GM18517 (cell line): ENCODE measurements around the gene MMS19.
"Not testable (repeated sequence)": the region's sequence is repeated elsewhere in the genome, so short reads cannot be mapped to it uniquely, and the experiment has no call there.

Source experiments
- ATAC-seq: cut with Tn5 transposase; IDR thresholded peaks from one replicate; pipeline ENCODE4 v1.9.1; 2021; ENCODE audit warnings: mild to moderate bottlenecking, moderate library complexity; ENCODE audit not compliant: unreplicated experiment

Gene MMS19

GRCh38 chr10:97498076-97498840 lies at the start of gene MMS19:
MMS19 (minus strand) TSS chr10:97498422; CDS start chr10:97498384, 38 bp downstream.
- peak; percentile 82 for ATAC-seq

GRCh38 chr10:97547962-97548361 lies 49.7 kb upstream of the MMS19 start:
- ATAC-seq, result no peak

DNA sequence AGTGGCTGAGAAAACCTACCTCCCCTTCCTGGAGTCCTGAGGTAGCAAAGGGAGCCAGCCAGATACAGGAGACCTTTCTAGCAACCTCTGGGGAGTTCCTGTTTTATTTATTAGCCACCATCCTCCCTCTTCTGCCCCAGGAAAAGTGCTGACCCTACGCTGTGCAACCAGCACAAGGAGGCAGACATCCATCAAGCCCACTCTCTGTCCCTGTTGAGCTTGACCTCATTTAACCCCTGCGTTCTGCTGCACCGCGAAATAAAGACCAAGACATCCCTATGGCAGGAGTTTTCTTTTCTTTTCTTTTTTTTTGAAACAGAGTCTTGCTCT lies 49.0 kb upstream of the MMS19 start:
- ATAC-seq, result no peak

DNA sequence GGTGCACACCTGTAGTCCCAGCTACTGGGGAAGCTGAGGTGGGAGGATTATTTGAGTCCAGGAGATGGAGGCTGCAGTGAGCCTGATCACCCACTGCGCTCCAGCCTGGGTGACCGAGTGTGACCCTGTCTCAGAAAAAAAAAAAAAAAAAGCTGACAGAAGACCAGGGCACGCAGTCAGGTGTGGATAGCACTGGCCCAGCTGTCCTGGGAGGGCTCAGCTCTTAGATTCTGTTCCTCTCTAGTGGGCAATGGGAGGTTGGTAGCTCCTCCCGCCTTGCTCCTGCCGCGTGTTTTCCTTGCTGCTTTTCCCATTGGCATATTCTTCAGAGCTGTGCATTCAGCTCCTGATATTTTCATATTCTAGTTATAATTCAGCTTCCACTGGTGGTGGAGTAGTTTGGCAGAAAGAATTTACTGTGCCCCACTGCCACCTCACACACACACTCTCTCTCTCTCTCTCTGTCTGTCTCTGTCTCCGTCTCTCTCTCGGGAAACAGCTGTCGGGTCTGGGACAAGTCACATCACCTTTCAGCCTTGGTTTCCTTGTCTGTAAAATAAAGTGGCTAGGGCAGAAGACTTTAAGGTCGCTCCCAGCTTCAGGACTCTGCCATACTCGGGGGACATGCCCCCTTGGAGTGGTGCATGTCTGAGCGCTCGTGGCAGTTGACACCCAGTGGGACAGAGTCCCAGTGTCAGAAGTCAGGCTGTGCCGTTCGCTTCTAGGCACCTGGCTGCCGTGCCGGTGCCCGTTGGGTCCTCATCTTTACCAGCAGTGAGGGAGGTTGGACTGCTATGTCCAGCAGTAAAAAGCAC lies 48.4 kb upstream of the MMS19 start:
- no peak for ATAC-seq

DNA sequence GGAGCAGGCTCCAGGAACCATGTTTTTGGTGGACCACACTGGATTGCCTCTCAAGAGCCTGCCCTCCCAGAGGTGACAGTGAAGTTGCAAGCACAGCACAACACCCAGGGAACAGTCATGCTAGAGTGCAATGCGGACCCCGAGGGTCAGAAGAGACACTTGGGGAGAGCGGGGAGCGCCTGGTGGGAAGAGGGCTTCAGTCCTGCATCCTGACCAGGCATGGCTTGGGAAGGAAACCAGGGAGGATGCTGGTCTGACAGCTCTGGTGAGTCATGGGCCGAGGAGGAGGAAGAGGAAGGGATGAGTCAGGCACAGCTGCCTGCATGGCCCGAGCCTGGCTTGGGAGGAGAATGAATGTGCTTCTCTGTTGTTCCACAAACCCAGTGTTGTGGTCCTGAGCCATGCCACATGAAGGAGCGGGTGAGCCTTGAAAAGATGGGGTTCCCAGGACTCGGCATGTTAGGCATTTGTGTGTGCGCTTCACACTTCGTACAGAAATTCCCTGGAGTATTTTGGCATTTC lies 44.9 kb upstream of the MMS19 start:
- ATAC-seq, result no peak

DNA sequence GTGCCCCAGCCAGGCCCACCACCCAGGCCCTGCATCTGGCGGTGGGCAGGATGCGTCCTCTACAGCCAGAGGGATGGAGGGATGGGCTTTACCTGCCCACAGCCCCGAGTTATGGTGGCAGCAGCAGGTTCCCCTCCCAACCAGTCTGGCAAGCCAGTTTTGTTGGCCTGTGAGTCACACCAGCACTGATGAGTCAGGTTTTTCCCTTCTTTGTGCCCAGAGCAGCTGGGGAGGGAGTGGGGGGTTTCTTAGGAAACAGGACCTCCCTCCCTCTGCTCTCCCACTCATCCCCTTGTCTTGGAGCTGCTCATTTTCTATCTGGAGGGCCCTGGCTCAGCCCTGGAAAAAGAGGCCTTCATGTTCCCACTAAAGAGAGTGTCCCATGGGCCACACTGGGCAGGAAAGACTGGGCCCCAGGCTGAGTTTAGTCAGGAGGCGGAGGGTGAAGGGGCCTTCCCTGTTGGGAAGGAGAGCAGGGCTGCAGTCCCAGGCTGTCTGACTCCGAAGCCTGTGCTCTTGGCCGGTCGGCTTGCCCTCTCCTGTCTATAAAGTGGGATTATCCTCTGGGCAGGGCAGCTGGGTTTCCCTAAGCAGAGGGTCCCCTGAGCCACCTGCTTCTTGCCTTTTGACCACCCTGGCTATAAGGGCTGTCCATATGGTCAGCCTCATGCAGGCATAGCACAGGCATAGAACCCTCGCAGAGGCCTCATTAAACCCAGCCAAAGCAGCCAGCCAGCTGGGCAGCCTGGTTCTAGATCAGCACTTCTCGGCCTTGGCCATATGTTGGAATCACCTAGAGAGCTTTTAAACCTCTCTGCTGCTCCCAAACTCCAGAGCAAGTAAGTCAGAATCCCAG lies 44.2 kb upstream of the MMS19 start:
- no peak for ATAC-seq

DNA sequence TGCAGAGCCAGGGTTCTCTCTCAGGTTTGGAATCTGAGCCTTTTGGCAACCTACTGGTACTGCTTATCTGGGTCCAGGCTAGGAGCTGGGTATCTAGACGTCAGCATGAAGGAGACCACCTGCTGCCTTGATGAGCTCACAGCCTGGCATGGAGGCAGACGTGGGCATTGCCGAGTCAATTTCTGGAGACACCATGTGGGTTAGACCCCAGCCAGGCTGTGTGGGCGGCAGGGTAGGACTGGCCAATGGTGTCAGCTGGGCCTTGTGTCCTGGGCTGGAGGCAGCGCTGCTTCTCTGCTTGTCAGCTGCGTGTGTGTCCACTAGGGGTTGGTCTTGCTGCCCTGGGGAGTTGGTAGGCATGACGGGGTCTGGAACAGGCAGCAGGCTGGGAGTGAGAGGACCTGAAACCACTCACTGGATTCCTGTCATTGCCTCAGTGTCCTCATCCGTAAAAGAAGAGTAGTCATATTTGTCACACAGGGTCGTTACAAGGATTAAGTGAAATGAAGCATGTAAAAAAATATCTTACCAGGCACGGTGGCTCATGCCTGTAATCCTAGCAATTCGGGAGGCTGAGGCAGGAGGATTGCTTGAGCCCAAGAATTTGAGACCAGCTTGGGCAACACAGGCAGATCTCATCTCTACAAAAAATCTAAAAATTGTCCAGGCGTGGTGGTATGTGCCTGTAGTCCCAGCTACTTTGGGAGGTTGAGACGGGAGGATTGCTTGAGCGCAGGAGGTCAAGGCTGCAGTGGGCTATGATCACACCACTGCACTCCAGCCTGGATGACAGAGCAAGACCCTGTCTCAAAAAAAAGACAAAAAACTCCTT lies 42.7 kb upstream of the MMS19 start:
- ATAC-seq, result no peak

DNA sequence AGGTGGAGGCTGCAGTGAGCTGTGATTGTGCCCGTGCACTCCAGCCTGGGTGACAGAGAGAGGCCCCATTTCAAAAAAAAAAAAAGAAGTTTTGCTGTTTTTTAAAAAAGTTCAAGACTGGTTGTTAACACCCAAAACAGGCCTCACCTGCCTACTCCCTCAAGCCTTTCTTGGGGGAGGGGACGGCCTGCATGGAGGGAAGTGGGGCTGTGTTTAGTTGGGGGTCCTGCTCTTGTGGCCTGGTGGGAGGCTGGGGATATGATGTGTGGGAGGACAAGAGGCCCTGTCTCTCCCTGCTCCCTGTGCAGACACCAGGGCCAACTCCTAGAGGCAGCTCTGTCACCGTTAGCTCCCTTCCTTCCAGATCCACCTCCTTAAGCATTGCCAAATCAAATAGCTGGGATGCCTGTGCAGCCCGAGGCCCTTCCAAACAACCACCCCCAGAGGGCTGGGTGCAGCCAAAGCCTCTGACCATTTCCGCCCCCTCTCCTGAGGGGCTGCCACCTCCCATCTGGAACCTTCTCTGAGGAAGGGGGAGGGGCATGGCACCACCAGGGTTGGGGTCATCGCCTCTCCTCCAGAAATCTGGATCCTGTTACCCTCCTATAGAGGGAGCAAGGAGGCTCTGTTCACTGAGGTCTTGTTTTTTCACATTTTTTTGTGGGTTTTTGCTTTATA lies 41.4 kb upstream of the MMS19 start:
- no peak for ATAC-seq

DNA sequence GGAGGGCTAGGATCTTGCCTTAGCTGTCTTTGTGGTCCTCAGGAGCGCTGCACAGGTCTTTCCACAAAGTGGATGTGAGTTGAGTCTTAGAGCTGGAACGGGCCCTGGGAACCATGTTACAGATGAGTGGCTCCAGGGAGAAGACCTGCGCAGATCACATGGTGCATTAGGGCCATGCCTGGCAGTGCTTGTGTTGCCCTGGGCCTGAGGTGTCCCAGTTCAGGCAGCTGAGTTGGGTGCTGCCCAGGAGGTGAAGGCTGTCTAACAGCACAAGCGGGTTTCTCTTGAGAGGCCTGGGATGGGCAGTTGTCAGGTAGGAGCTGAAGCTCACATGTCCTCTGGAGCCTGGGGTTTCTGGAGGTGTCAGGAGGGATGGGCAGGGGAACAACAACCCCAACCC lies 40.6 kb upstream of the MMS19 start:
- ATAC-seq, result no peak

- no peak for ATAC-seq
Observed at GRCh38 chr10:97538411-97538810, 40.2 kb upstream of the MMS19 start.

- no peak for ATAC-seq
Observed at GRCh38 chr10:97537186-97537869, 39.1 kb upstream of the MMS19 start.

- no peak for ATAC-seq
Observed at GRCh38 chr10:97534746-97535367, 36.6 kb upstream of the MMS19 start.

DNA sequence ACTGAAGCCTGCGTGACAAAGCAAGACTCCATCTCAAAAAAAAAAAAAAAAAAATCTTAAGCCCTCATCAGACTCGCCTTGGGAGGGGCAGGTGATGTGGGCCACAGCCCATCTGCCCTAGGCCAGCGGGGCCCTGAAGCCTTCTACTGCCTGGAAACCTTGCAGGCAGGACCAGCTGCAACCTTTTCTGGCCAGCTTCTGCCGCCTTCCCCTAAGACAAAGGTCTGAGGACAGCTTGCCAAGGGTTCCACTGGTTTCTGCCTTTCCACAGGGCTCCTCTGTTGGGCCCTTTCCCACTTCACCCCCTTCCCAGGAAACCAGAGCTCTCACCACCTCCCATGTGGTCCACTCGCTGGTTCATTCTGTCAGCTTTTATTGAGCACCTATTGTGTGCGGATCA lies 35.7 kb upstream of the MMS19 start:
- no peak for ATAC-seq

- no peak for ATAC-seq
Observed at GRCh38 chr10:97532935-97533671, 34.9 kb upstream of the MMS19 start.

DNA sequence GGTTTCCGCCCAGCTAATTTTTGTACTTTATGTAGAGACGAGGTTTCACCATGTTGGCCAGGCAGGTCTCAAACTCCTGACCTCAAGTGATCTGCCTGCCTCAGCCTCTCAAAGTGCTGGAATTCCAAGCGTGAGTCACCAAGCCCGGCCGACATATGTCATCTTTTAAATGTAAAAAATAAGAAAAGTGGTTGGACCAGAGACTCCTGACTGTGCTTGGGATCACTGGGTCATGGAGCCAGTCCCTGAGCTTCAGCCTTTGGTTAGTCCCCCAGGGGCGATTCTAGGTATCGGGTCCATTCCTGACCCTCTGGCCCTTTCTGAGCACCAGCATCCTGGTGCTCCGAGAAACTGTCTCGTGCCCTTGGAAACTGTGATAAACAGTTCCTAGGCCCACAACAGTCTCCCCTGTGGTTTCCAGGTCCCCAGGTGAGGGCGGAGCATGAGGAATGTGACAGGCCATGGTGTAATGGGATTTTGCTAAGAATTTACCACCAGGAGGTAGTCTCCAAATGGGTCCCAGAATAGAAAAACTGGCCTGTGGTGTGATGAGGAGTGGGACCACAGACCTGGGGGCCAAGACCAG lies 33.3 kb upstream of the MMS19 start:
- ATAC-seq, result no peak

DNA sequence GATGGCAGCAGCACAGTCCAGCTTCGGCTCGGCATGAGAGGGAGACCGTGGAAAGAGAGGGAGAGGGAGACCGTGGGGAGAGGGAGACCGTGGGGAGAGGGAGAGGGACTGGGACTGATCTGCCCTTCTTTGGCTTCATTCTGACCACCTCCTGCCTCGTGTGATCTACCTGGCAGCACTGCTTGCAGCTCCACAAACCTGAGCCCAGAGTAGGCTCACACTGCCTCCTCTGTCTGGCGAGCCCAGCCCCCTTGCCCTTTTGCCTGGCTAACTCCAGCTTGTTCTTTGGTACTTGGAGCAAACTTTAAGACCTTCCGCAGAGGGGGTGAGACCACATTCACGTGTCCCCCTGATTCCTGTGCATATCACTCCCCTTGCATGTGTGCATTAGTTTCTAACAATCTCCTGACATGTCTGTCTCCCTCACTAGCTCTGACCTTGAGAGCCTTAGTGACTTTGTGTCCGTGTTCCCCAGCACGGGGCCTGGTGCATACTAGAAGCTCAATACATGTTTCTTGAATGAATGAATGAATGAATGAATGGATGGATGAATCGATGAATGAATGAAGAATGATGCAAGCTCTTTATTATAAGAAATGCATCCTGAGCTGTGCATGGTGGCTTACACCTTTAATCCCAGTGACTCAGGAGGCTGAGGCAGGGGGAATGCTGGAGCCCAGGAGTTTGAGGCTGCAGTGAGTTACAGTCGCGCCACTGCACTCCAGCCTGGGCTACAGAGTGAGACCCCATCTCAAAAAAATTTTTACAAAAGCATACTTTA lies 31.7 kb upstream of the MMS19 start:
- ATAC-seq, result no peak

DNA sequence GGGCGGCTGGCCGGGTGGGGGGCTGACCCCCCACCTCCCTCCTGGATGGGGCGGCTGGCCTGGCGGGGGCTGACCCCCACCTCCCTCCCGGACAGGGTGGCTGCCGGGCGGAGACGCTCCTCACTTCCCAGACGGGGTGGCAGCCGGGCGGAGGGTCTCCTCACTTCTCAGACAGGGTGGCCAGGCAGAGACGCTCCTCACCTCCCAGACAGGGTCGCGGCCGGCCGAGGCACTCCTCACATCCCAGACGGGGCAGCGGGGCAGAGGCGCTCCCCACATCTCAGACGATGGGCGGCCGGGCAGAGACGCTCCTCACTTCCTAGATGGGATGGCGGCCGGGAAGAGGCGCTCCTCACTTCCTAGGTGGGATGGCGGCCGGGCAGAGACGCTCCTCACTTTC lies 30.7 kb upstream of the MMS19 start:
- ATAC-seq, result not testable (repeated sequence)
